IMR-90 (cell line): ENCODE measurements around the gene CELA1. TPM values are rescaled to one million over a fixed set of nuclear protein-coding genes. Genes with fewer than 3 reads are reported as not detected.
A peak's percentile ranks its signal among the peaks of the same experiment; 100 is the strongest.

ENCODE experiments used
- ATAC-seq: fragments of 200-7000 bp; cut with Tn5 transposase; 2 replicates; pipeline ENCODE4 v1.9.1; 2020; ENCODE audit warnings: low read depth, mild to moderate bottlenecking, moderate library complexity
- BruUV-seq: library from RNA; stranded (reverse); fragments of 400-500 nt; replicated peaks from 2 replicates; lab custom pipeline; 2021; lab: Mats Ljungman, UMichigan
- CTCF ChIA-PET: fragments of 300-600 bp; formaldehyde crosslinking; extraction: SDS; loops from one replicate; lab custom pipeline; 2021; ENCODE audit warnings: antibody characterized with exemption; lab: Yijun Ruan, JAX
- POLR2A ChIA-PET: fragments of 300-600 bp; sonication (Branson Sonifier 250); formaldehyde crosslinking; loops from one replicate; lab custom pipeline; 2022; ENCODE audit warnings: antibody characterized with exemption; ENCODE audit not compliant: unreplicated experiment; lab: Charles Lee
- DNase-seq: peaks from one replicate; pipeline ENCODE4 v3.0.0; 2013
- H2AFZ ChIP-seq: replicated peaks from 2 replicates; pipeline ENCODE3; 2013; ENCODE audit warnings: low read length, mild to moderate bottlenecking; ENCODE audit not compliant: poor library complexity
- H2AK5ac ChIP-seq: 2 replicates; pipeline ENCODE4 v1.6.1; 2013; ENCODE audit warnings: low read depth, low read length, inconsistent platforms
- H2AK9ac ChIP-seq: replicated peaks from 2 replicates; pipeline ENCODE3; 2013; ENCODE audit warnings: mild to moderate bottlenecking, low read depth, low read length, moderate library complexity; ENCODE audit not compliant: poor library complexity
- H2BK120ac ChIP-seq: 2 replicates; pipeline ENCODE4 v1.6.1; 2013; ENCODE audit warnings: low read depth, low read length, inconsistent platforms
- H2BK15ac ChIP-seq: 3 replicates; pipeline ENCODE4 v1.6.1; 2013; ENCODE audit warnings: low read depth, low read length, inconsistent platforms
- H2BK20ac ChIP-seq: 2 replicates; pipeline ENCODE4 v1.6.1; 2013; ENCODE audit warnings: low read depth, mild to moderate bottlenecking, inconsistent platforms, low read length, moderate library complexity
- H2BK5ac ChIP-seq: 2 replicates; pipeline ENCODE4 v1.6.1; 2013; ENCODE audit warnings: mild to moderate bottlenecking, low read depth, low read length, inconsistent platforms; ENCODE audit not compliant: poor library complexity, severe bottlenecking
- H3K14ac ChIP-seq: replicated peaks from 2 replicates; pipeline ENCODE4 v1.6.1; 2013; ENCODE audit warnings: low read depth, low read length, inconsistent platforms
- H3K18ac ChIP-seq: 2 replicates; pipeline ENCODE4 v1.6.1; 2013; ENCODE audit warnings: low read depth, low read length, control low read depth
- H3K23ac ChIP-seq: 2 replicates; pipeline ENCODE4 v1.6.1; 2013; ENCODE audit warnings: low read depth, low read length, inconsistent platforms
- H3K27ac ChIP-seq: 2 replicates; pipeline ENCODE4 v1.5.1; 2013; ENCODE audit warnings: mild to moderate bottlenecking, control low read depth, low read length; ENCODE audit not compliant: insufficient read depth
- H3K27me3 ChIP-seq: 2 replicates; pipeline ENCODE4 v1.6.1; 2013; ENCODE audit warnings: low read length; ENCODE audit not compliant: control insufficient read depth, insufficient read depth
- H3K36me3 ChIP-seq: 2 replicates; pipeline ENCODE4 v1.6.1; 2013; ENCODE audit warnings: low read length, mixed read lengths; ENCODE audit not compliant: control insufficient read depth, insufficient read depth
- H3K4ac ChIP-seq: 2 replicates; pipeline ENCODE4 v1.6.1; 2013; ENCODE audit warnings: low read depth, low read length, inconsistent platforms
- H3K4me1 ChIP-seq: 2 replicates; pipeline ENCODE4 v1.6.1; 2013; ENCODE audit warnings: low read length, mixed read lengths; ENCODE audit not compliant: control insufficient read depth, insufficient read depth
- H3K4me2 ChIP-seq: 2 replicates; pipeline ENCODE4 v1.6.1; 2013; ENCODE audit warnings: low read depth, mild to moderate bottlenecking, control low read depth, low read length, moderate library complexity
- H3K4me3 ChIP-seq: 2 replicates; pipeline ENCODE4 v1.5.1; 2013; ENCODE audit warnings: low read depth, mild to moderate bottlenecking, control low read depth, low read length, moderate library complexity; ENCODE audit not compliant: insufficient read depth
- H3K56ac ChIP-seq: 2 replicates; pipeline ENCODE4 v1.6.1; 2013; ENCODE audit warnings: low read length, inconsistent platforms; ENCODE audit not compliant: insufficient read depth; ENCODE audit errors: extremely low read depth
- H3K79me1 ChIP-seq, 2 experiments: 2 replicates each; pipeline ENCODE4 v1.6.1; 2013; ENCODE audit warnings: low read length in 2 of 2, inconsistent platforms in 1 of 2, low read depth in 1 of 2
- H3K9ac ChIP-seq: 2 replicates; pipeline ENCODE4 v1.6.1; 2013; ENCODE audit warnings: low read depth, low read length, control low read depth
- H3K9me1 ChIP-seq: 2 replicates; pipeline ENCODE4 v1.6.1; 2013; ENCODE audit warnings: low read length, inconsistent platforms; ENCODE audit not compliant: insufficient read depth
- H3K9me3 ChIP-seq: 2 replicates; pipeline ENCODE4 v1.6.1; 2013; ENCODE audit warnings: low read length; ENCODE audit not compliant: control insufficient read depth, insufficient read depth
- H4K20me1 ChIP-seq: 2 replicates; pipeline ENCODE4 v1.6.1; 2013; ENCODE audit warnings: low read length, inconsistent platforms; ENCODE audit not compliant: insufficient read depth
- H4K5ac ChIP-seq: 2 replicates; pipeline ENCODE4 v1.6.1; 2013; ENCODE audit warnings: mild to moderate bottlenecking, low read depth, low read length, control low read depth
- H4K8ac ChIP-seq, 2 experiments: 2 replicates each; pipeline ENCODE4 v1.6.1; 2013; ENCODE audit warnings: low read depth in 2 of 2, low read length in 2 of 2, control low read depth in 1 of 2, inconsistent platforms in 1 of 2
- H4K91ac ChIP-seq: 2 replicates; pipeline ENCODE4 v1.6.1; 2013; ENCODE audit warnings: low read depth, low read length, inconsistent platforms; ENCODE audit not compliant: insufficient read depth
- BHLHE40 ChIP-seq: fragments of 150-350 bp; IDR thresholded peaks from 2 replicates; pipeline ENCODE4 v1.6.1; 2016; ENCODE audit warnings: mild to moderate bottlenecking, low read depth, low read length
- CEBPB ChIP-seq: IDR thresholded peaks from 2 replicates; pipeline ENCODE4 v1.6.1; 2012; ENCODE audit warnings: low read depth, low read length, improper control_type of control experiment
- CTCF ChIP-seq: conservative IDR thresholded peaks from 2 replicates; pipeline ENCODE4 v1.5.1; 2012; ENCODE audit warnings: mild to moderate bottlenecking, low read depth, low read length, improper control_type of control experiment
- FOS ChIP-seq: fragments of 150-350 bp; IDR thresholded peaks from 2 replicates; pipeline ENCODE4 v1.6.1; 2016; ENCODE audit warnings: low read depth, low read length
- MAFK ChIP-seq: IDR thresholded peaks from 2 replicates; pipeline ENCODE4 v1.6.1; 2012; ENCODE audit warnings: low read depth, low read length, improper control_type of control experiment
- MAZ ChIP-seq: IDR thresholded peaks from 2 replicates; pipeline ENCODE4 v1.6.1; 2012; ENCODE audit warnings: low read depth, mild to moderate bottlenecking, low read length, improper control_type of control experiment, moderate library complexity, borderline replicate concordance
- MXI1 ChIP-seq: IDR thresholded peaks from 2 replicates; pipeline ENCODE4 v1.6.1; 2012; ENCODE audit warnings: low read depth, mild to moderate bottlenecking, low read length, moderate library complexity, borderline replicate concordance
- NFE2L2 ChIP-seq: fragments of 150-350 bp; IDR thresholded peaks from 2 replicates; pipeline ENCODE4 v1.6.1; 2016; ENCODE audit warnings: low read depth, mild to moderate bottlenecking, low read length
- RAD21 ChIP-seq: IDR thresholded peaks from 2 replicates; pipeline ENCODE4 v1.6.1; 2012; ENCODE audit warnings: low read length, improper control_type of control experiment
- RCOR1 ChIP-seq: IDR thresholded peaks from 2 replicates; pipeline ENCODE4 v1.6.1; 2012; ENCODE audit warnings: mild to moderate bottlenecking, low read length, improper control_type of control experiment; ENCODE audit not compliant: insufficient replicate concordance
- RFX5 ChIP-seq: IDR thresholded peaks from 2 replicates; pipeline ENCODE4 v1.8.0; 2012; ENCODE audit warnings: low read depth, mild to moderate bottlenecking, low read length, moderate library complexity
- SMC3 ChIP-seq: fragments of 150-350 bp; IDR thresholded peaks from 2 replicates; pipeline ENCODE4 v1.6.1; 2016; ENCODE audit warnings: low read depth, mild to moderate bottlenecking, antibody characterized with exemption, low read length, moderate library complexity
- WGBS, 2 experiments: methylation state at CpG; one replicate each; pipeline versions ENCODE4 v1.1.5 to v1.1.7; 2013; ENCODE audit warnings: missing lambda C conversion rate in 2 of 2; ENCODE audit not compliant: insufficient read length in 1 of 2; ENCODE audit errors: extremely low coverage in 2 of 2; 5-methylcytosine and 5-hydroxymethylcytosine counted together
- dilution Hi-C: fragments of 300-500 bp; cut with HindIII; formaldehyde crosslinking; loops from one replicate; pipeline ENCODE4 v1.14.3; 2018; ENCODE audit warnings: low sequenced_read_pairs; ENCODE audit not compliant: unreplicated experiment
- in situ Hi-C: fragments of 300-500 bp; cut with MboI; formaldehyde crosslinking; loops from 3 replicates; pipeline ENCODE4 v1.14.3; 2019; ENCODE audit warnings: low sequenced_read_pairs, inconsistent platforms, mixed read lengths
- intact Hi-C: fragments of 100-400 bp; cut with micrococcal nuclease; formaldehyde crosslinking; loops from 2 replicates; pipeline ENCODE4 v1.10.0; 2022
- polyA plus RNA-seq, 3 experiments: library from polyadenylated mRNA; depleted of rRNA; stranded (reverse); fragments of >200 nt; gene quantifications; 2 replicates each; pipeline ENCODE4 v1.2.3, GENCODE V29; 2012; ENCODE audit warnings: low replicate concordance in 1 of 3
- total RNA-seq: library from RNA; depleted of rRNA; stranded (reverse); fragments of >200 nt; gene quantifications from 2 replicates; pipeline ENCODE4 v1.2.3, GENCODE V29; 2012

The CELA1 gene
- total and polyA plus RNA-seq, 2 of the 4 experiments (the other 2 are of a cell fraction) = not detected

GRCh38 chr12:51374361-51374760 is 27.9 kb upstream of the CELA1 start:
- peak overlapping the region; percentile 51 for H2BK5ac ChIP-seq
- H2BK120ac ChIP-seq = peak overlapping the region; percentile 86
- ATAC-seq (no peak), DNase-seq (no peak)
- no peak overlapping the region for H3K56ac ChIP-seq
- H3K14ac ChIP-seq = peak overlapping the region; percentile 67
- H3K9ac ChIP-seq = no peak overlapping the region
- in situ Hi-C loops (loop anchor here (25.0 kb wide), 1 partner anchor 862 kb away; the partner anchor contains the start of gene DIP2B), dilution Hi-C loops (no loop called here), intact Hi-C loops (no loop called here)
- H2AK5ac ChIP-seq = peak overlapping the region; percentile 46
- H2AFZ ChIP-seq = peak overlapping the region; percentile 81
- no peaks in the 10 kb centered on the region for H3K9me3 ChIP-seq
- H3K79me1 ChIP-seq = peaks cover 0 to 25% of the 10 kb centered on the region in 2 experiments; a peak in 1 of 4 replicates
- peak overlapping the region; percentile 63; the same call in 2 of the 3 replicates for H2BK15ac ChIP-seq
- H3K4ac ChIP-seq = peak overlapping the region; percentile 63
- H3K36me3 ChIP-seq = no peaks in the 10 kb centered on the region
- no TSS peak for BruUV-seq
- H3K4me3 ChIP-seq = no peak overlapping the region
- H3K18ac ChIP-seq = peak overlapping the region; percentile 86
- CTCF ChIA-PET = interaction anchor here (0.5 to 1.0 kb wide), 3 partner anchors 14 to 907 kb away, joined by 3 to 5 read pairs (median 3); partner anchors contain the start of gene GALNT6
- H3K4me2 ChIP-seq = no peak overlapping the region
- H4K5ac ChIP-seq = peak overlapping the region; percentile 98
- H3K27me3 ChIP-seq = no peaks in the 10 kb centered on the region
- TF ChIP-seq MAZ (no peak), RCOR1 (no peak), SMC3 (no peak), NFE2L2 (no peak), RAD21 (no peak), MXI1 (no peak), MAFK (no peak), CEBPB (no peak), RFX5 (no peak), BHLHE40 (no peak), FOS (no peak), CTCF (no peak)
- POLR2A ChIA-PET = no interaction called here
- H3K4me1 ChIP-seq = peaks cover 13% of the 10 kb centered on the region
- no peaks in the 10 kb centered on the region for H4K20me1 ChIP-seq
- peaks cover 17% of the 10 kb centered on the region for H3K9me1 ChIP-seq
- WGBS, 2 experiments = no CpG with 5 or more reads among the region's 2 CpGs
- no peak overlapping the region for H3K27ac ChIP-seq
- peak overlapping the region; percentile 60 for H4K91ac ChIP-seq
- H4K8ac ChIP-seq = peak overlapping the region; percentile 59 to 90; a peak in 3 of 4 replicates
- H3K23ac ChIP-seq = peak overlapping the region; percentile 98
- H2AK9ac ChIP-seq = peak overlapping the region; percentile 31
- peak overlapping the region; percentile 65; the same call in 1 of the 2 replicates for H2BK20ac ChIP-seq
